Measurements from ENCODE around the gene RPE.

GRCh38 chr2:209984291-209984690, 18.1 kb upstream of the RPE start:
- TF ChIP-seq CTCF (IDR thresholded peaks at IDR 0.05; ENCODE audit: insufficient read depth, low read length, poor library complexity, severe bottlenecking) (no peak), EZH2phosphoT487 (conservative IDR thresholded peaks at IDR 0.05; ENCODE audit: low read length) (no peak)
